ENCODE data around the gene CKMT2. TPM values are rescaled to one million over a fixed set of nuclear protein-coding genes. Genes with fewer than 3 reads are reported as not detected.

Gene CKMT2
- total and polyA plus RNA-seq, 8 donors = 1.5 to 6.0 (median 4.8) TPM

DNA sequence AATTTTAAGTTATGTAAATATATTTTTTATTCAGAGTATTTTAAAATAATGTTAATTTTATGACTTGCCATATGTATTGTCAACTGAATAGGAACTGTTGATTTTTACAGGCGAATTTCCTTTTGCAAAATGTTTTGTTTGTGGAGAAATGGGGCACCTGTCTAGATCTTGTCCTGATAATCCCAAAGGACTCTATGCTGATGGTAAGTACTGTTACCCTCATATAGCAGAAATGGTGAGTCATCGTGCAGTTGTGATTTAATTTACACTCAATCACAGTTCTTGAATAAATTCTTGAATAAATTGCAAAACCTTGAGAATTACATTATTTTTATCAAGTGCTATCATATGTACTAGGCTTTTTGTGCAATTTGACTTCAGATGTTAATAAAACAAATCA is 75.7 kb downstream of the CKMT2 start:
- intact Hi-C loops (cut with DNase I) = no loop called here
- ATAC-seq (no peak), DNase-seq (no peak)
- Histone ChIP-seq H3K9me3 (no peaks in the 10 kb centered on the region), H3K27ac (no peak overlapping the region), H3K4me3 (no peak overlapping the region), H3K36me3 (peaks cover 0 to 56% of the 10 kb centered on the region in 2 donors), H3K27me3 (no peaks in the 10 kb centered on the region), H3K4me1 (no peaks in the 10 kb centered on the region)
- TF ChIP-seq, protein P1, sequence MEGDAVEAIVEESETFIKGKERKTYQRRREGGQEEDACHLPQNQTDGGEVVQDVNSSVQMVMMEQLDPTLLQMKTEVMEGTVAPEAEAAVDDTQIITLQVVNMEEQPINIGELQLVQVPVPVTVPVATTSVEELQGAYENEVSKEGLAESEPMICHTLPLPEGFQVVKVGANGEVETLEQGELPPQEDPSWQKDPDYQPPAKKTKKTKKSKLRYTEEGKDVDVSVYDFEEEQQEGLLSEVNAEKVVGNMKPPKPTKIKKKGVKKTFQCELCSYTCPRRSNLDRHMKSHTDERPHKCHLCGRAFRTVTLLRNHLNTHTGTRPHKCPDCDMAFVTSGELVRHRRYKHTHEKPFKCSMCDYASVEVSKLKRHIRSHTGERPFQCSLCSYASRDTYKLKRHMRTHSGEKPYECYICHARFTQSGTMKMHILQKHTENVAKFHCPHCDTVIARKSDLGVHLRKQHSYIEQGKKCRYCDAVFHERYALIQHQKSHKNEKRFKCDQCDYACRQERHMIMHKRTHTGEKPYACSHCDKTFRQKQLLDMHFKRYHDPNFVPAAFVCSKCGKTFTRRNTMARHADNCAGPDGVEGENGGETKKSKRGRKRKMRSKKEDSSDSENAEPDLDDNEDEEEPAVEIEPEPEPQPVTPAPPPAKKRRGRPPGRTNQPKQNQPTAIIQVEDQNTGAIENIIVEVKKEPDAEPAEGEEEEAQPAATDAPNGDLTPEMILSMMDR (IDR thresholded peaks at IDR 0.05) = no peak

DNA sequence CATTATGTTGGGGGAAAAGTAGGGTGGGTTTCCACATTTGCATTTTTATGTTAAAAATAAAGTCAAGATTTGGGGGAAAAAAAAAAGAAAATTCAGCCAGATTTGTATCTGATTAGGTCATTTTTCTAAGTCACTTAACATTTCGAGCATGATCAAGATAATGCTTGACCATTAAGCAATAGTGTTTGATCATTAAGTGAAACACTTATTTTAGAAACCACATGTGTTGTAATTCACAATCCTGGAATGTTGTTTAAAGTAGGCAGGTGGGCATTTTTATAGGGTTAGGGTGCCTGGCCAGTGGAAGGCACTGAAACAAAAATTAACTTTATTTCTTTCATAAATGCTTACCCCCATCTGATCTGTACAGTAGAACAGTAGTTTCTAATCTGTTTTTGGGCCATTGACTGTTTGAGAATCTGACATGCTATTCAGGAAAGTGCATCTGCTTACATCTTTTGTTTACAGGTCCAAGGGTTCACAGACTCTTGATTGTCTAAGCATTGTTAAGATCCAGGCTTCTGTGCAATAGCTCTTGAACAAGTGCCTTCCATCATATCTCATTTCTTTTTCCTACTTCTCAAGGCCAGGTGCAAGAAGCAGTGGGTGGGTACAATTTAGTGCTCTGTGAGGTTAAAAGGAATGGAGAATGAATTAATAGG is 77.4 kb downstream of the CKMT2 start:
- intact Hi-C loops (cut with DNase I) = no loop called here
- peaks cover 0 to 61% of the 10 kb centered on the region in 2 donors for H3K36me3 ChIP-seq

DNA sequence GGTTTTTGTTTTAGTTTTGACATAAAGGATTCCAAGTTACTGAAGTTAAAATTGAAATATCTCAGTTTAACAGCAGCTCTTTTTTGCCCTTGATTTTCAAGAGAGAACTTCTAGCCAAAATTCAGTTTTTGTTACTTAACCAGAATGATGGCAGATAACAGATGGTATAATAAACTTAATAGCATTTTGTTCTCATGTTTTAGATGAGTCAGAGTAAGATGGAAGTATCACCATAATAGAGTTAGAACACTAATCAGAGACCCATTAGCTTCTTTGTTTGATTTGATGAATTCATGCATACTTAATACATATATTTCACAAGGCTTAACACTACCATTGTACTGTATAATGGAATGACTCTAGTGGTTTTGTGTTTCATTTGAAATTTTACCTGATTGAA is 80.2 kb downstream of the CKMT2 start:
- intact Hi-C loops (cut with DNase I) = no loop called here
- peaks cover 0 to 61% of the 10 kb centered on the region in 2 donors for H3K36me3 ChIP-seq

More for the DNA sequence above, 77.4 kb downstream of the CKMT2 start:
- Histone ChIP-seq H3K4me1 (no peaks in the 10 kb centered on the region), H3K27me3 (no peaks in the 10 kb centered on the region), H3K4me3 (no peak overlapping the region), H3K9me3 (no peaks in the 10 kb centered on the region), H3K27ac (no peak overlapping the region)
- TF ChIP-seq, protein P1 (IDR thresholded peaks at IDR 0.05) = no peak
- no peak for ATAC-seq
- DNase-seq = no peak

DNA sequence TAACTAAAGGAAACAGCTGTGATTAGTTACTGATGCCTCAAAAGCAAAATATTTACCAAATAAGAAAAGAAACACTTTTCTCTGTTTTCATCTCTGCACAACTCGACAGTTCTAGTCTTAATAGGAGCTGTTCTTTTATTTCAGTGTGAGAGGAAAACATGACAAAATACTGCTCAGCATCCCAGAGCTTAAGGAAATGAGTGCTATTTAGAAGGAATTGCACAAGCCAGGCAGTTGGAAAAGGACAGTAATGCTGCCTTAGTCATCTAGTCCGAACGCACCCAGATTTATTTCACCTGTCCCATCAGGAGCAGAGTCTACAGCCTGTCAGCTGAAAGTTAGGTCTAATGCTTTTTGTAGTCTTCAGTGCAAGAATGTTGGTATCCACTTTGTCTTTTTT is 80.6 kb downstream of the CKMT2 start:
- ATAC-seq = no peak
- Histone ChIP-seq H3K27me3 (no peaks in the 10 kb centered on the region), H3K9me3 (no peaks in the 10 kb centered on the region), H3K4me1 (no peaks in the 10 kb centered on the region), H3K36me3 (peaks cover 0 to 58% of the 10 kb centered on the region in 2 donors), H3K27ac (no peak overlapping the region), H3K4me3 (no peak overlapping the region)
- TF ChIP-seq, protein P1 (IDR thresholded peaks at IDR 0.05) = no peak
- intact Hi-C loops (cut with DNase I) = no loop called here
- no peak for DNase-seq

More for the DNA sequence above, 80.2 kb downstream of the CKMT2 start:
- H3K9me3 ChIP-seq = no peaks in the 10 kb centered on the region
- no peak overlapping the region for H3K4me3 ChIP-seq
- no peak overlapping the region for H3K27ac ChIP-seq
- ATAC-seq (no peak), DNase-seq (no peak)
- TF ChIP-seq, protein P1 (IDR thresholded peaks at IDR 0.05) = no peak
- H3K4me1 ChIP-seq = no peaks in the 10 kb centered on the region
- no peaks in the 10 kb centered on the region for H3K27me3 ChIP-seq

DNA sequence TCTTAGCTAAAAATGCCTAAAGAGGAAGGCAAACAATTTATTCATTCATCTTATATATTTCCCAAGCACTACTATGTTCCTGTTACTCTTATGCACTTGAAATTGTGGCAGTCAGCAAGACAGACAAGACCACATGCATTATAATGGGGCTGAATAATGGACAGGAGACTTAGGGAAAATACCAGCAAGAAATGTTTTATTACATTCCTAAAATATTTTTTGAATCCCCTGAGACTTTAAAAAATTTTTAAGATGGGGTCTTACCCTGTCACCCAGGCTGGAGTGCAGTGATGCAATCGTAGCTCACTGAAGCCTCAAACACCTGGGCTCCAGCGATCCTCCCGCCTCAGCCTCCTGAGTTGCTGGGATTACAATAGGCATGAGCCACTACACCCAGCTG is 81.5 kb downstream of the CKMT2 start:
- H3K27ac ChIP-seq = no peak overlapping the region
- H3K9me3 ChIP-seq = no peaks in the 10 kb centered on the region
- H3K27me3 ChIP-seq = no peaks in the 10 kb centered on the region
- TF ChIP-seq, protein P1 (IDR thresholded peaks at IDR 0.05) = no peak
- ATAC-seq = no peak
- H3K36me3 ChIP-seq = peaks cover 0 to 49% of the 10 kb centered on the region in 2 donors
- intact Hi-C loops (cut with DNase I) = no loop called here
- DNase-seq = no peak
- H3K4me1 ChIP-seq = no peaks in the 10 kb centered on the region
- H3K4me3 ChIP-seq = no peak overlapping the region
